ENCODE measurements around the gene PDE8B.

GRCh38 chr5:77394064-77394715 lies 183.7 kb downstream of the PDE8B start:
- no peak for TF ChIP-seq CTCF (IDR thresholded peaks at IDR 0.05; ENCODE audit: insufficient read depth, low read depth, low read length)
- no peak for TF ChIP-seq EZH2 (IDR thresholded peaks at IDR 0.05; ENCODE audit: insufficient read depth, low read length)
